Urothelium cell line (cell line): ENCODE data around the gene OLR1.
"Not testable (repeated sequence)": the region's sequence is repeated elsewhere in the genome, so short reads cannot be mapped to it uniquely, and the experiment has no call there.

Source experiments
- DNase-seq: peaks from one replicate; pipeline ENCODE4 v3.0.0; 2011; ENCODE audit warnings: low spot score, mixed read lengths
- FAIRE-seq: peaks from 2 replicates; lab custom pipeline; 2011; peaks lifted over from hg19 to GRCh38; lab: Jason Lieb, UNC

The OLR1 gene

GRCh38 chr12:10191865-10192264, 19.9 kb upstream of the OLR1 start:
- DNase-seq, result peak; percentile 38

GRCh38 chr12:10190558-10191388, 18.8 kb upstream of the OLR1 start:
- peak; percentile 89 for FAIRE-seq
- peak; percentile 83 for DNase-seq

More at GRCh38 chr12:10191865-10192264, 19.9 kb upstream of the OLR1 start:
- FAIRE-seq, result no peak

DNA sequence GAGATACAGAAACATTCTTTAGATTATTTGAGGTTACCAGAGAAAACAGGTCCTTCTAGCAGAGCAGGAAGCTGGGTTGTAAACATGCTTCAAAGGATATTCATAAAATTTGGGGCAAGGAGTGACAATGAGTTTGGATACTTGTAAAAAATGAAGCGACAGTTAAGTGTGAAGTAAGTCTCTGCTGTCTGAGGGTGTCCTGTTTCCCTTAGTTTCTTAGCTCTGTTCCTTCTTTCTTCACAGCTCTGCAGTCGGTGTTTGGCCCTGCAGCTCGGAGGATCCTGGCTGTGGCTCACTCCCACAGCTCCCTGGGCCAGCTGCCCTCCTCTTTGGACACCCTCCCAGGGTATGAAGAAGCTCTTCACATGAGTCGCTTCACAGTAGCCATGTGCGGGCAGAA, 17.7 kb upstream of the OLR1 start:
- DNase-seq (no peak), FAIRE-seq (no peak)

- not testable (repeated sequence) for DNase-seq, FAIRE-seq
These were observed 15.0 kb upstream of the OLR1 start for GRCh38 chr12:10186958-10187357.

- DNase-seq (no peak), FAIRE-seq (no peak)
These were observed 14.4 kb upstream of the OLR1 start for GRCh38 chr12:10186299-10186698.

- no peak for FAIRE-seq
- no peak for DNase-seq
These were observed 12.4 kb upstream of the OLR1 start for GRCh38 chr12:10184261-10184843.

GRCh38 chr12:10182354-10183049, 10.6 kb upstream of the OLR1 start:
- DNase-seq (no peak), FAIRE-seq (peak; percentile 42)

- no peak for FAIRE-seq
- DNase-seq, result no peak
These were observed 7.8 kb upstream of the OLR1 start for GRCh38 chr12:10179776-10180181.

DNA sequence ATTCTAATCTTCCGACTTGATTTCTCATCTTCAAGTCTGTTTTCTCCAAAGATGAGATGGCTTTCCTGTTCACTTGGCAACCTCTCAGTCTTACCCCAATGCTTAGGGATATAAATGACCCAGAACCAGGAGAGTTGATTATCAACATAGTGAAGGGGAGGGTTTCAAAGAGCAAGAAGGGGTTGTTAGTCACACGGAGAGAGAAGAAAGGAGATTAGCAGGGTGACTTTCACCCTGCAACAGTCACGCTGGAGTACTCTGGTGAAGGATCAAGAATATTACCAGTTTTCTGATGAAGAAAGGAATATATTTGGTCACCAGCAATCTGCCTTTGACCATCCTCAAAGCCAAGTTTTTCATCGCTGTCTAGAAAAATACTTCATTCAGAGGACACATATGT, 6.9 kb upstream of the OLR1 start, which contains the start of gene TMEM52B:
Gene TMEM52B, plus strand, starts transcription at position 212 of the 400 bp plus-strand sequence. CDS start 543 bp downstream, outside the sequence.
- no peak for DNase-seq
- no peak for FAIRE-seq

DNA sequence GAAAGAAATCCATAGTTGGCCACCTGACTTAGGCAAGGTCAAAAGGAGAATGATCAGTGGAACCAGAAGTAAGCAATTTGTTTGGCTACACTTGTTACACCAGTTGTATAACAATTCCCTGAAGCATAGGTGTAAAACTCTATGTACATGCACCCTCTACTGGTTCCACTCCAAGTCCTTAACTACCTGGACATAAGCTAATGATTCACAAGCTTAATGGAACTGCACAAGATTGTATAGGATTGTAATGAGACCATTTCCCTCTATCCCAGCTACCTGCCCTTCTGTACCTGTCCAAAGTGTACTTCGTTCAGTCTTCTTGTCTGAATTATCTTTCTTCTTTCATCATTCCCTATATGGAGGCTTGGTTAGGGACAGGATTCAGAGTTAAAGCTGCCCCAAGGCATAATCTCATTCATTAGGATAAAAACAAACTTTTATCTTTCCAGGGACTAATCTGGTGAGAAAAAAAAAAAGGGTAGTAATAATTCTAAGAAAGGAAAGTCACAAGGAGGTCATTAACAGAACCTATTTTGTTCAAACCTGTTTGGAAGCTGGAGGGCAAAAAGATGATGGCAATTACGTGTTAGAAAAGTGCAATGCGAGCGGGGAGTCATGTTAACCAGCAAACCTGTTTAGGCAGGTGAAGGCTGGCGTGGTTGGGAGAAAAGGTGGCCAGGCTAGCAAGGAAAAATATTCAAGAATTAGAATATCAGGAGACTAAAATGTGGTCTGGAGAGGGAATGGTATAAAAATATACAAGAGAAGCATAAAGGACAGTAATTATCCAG, 4.1 kb upstream of the OLR1 start:
- FAIRE-seq, result no peak
- DNase-seq, result no peak

DNA sequence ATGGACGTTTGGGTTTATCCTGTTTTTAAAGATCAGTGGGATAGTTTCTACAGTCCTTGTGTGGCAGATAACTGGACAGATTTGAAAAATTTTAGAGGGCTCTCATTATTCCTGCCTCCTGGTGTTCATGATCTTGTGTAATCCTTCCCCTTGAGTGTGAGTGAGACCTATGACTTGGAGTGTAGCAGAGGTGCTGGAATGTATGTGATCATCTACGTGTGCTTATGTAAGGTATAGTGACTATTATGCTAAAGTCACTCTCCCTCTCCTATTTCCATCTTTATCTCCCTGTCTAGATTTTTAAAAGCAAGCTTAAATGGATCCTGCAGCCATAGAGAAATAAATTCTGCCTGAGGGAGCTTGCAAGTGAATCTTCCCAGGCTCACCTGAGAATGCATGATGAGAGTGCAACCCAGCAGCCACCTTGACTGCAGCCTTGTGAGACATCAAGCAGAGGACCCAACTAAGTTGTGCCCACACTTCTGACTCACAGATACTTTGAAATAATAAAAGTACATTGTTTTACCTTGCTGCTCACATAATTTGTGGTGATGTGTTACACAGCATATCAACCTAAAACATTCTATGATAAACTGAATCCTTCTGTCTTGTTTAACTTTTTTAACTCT, 3.2 kb upstream of the OLR1 start:
- FAIRE-seq (peak; percentile 20), DNase-seq (no peak)

- no peak for FAIRE-seq
- DNase-seq, result no peak
These were observed 1.7 kb downstream of the OLR1 start for GRCh38 chr12:10170216-10170615.

DNA sequence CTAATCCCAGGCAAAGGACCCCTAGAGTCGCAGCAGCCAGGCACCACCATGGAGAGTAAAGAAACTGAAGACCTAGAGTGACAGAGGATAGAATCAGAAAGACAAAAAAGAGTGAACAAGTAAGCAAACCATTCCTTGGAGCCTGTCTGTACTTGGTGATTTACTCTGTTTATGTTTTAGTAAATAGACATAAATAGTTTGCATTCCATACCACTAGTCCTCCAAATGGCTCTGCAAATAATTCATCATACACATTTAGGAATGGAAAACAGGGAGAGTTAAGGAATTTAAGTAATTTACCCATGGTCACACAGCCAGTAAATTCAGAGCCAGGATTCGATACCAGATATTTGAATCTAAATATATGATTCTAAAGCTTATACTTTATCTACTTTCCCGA, 2.8 kb downstream of the OLR1 start:
- no peak for DNase-seq
- FAIRE-seq, result no peak

- DNase-seq, result no peak
- no peak for FAIRE-seq
These were observed 4.3 kb downstream of the OLR1 start for GRCh38 chr12:10167599-10167998.

- no peak for DNase-seq
- FAIRE-seq, result no peak
These were observed 6.5 kb downstream of the OLR1 start for GRCh38 chr12:10165421-10165820.

DNA sequence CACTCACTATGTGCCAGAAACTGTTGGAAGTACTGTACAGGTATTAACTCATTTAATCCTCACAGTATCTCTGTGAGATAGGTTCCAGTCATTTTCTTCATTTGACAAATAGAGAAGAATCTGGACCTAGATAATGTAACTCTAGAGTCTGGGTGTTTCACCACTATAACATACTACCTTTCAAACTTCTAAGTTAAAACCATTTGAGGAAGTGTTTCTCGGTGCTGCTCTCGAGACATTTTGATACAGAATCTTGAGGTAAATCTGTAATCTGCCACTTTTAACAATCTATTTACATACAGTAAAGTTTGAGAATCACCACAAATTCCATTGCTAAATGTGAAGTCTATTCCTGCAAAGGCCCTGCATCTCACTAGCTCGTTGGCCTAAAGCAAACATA, 8.8 kb downstream of the OLR1 start:
- DNase-seq (no peak), FAIRE-seq (no peak)

DNA sequence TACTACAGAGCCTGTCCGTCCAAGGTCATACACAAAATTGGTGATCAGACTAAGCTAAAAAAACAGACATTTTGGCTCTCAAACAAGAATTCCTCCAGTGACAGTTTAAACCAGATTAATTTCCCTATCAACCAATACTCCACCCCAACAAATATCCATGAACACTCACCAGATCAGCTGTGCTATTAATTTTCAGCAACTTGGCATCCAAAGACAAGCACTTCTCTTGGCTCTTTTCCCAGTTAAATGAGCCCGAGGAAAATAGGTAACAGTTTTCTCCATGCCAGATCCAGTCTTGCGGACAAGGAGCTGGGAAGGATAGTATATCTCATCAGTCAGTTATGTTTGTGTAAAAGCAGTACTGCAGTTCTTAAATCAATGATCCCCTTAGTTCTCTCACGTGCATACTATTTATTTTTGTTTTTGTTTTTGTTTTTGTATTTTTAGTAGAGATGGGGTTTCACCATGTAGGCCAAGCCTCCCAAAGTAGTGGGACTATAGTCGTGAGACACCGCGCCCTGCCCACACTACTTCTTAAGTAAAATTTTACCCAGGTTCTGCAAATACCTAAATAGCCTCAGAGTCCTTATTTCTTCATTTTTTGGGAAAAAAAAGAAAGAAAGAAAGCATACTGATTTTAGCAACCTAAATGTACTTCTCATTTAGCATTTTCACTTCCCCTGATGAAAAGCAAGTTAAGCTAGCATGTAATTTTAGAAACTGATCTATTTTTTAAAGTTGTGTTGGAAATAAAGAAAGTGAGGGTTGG, 11.1 kb downstream of the OLR1 start:
- DNase-seq, result no peak
- no peak for FAIRE-seq

DNA sequence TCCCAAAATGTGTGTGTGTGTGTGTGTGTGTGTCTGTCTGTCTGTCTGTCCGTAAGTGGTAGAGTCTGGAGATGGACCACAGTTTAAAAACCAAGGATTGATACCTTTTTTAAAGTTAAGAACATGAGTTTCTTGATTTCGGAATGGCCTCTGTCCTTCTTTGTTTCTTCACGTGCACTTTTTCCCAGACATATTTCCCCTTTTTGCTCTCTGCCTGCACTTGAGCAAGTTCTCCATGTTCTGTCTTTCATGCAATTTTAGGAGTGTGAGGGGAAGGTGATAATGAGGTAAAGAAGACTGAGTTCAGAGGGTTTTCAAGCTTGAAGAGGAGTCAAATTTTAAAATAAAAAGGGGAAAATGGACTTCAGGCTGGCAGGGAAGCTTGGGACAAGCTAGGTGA, 12.7 kb downstream of the OLR1 start:
- DNase-seq, result no peak
- FAIRE-seq, result no peak

DNA sequence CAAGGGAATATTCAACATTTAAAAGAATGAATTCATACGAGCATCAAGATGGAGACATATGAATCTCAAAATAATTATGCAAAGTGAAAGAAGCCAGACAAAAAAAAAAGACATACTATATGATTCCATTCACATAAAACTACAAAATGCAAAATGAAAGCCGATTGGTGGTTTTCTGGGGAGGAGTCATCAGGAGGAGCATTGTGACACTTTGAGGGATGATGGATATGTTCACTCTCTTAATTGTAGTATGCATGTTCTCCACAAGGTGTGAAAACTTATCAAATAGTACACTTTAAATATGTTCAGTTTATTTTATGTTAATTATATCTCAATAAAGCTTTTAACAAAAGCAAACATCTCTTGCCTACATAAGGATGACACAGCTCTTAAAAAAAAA, 13.5 kb downstream of the OLR1 start:
- no peak for FAIRE-seq

GRCh38 chr12:10155966-10156365, 16.0 kb downstream of the OLR1 start:
- FAIRE-seq (no peak), DNase-seq (no peak)

More for the DNA sequence above, 13.5 kb downstream of the OLR1 start:
- no peak for DNase-seq
